H1 (cell line): ENCODE data around the gene ARHGAP42. TPM values are rescaled to one million over a fixed set of nuclear protein-coding genes. Genes with fewer than 3 reads are reported as not detected.

Experiments used
- CTCF ChIA-PET: fragments of 300-600 bp; sonication (Branson Sonifier 250); formaldehyde crosslinking; loops from one replicate; lab custom pipeline; 2021; ENCODE audit not compliant: partially characterized antibody; lab: Charles Lee
- POLR2A ChIA-PET: fragments of 300-600 bp; sonication (Branson Sonifier 250); formaldehyde crosslinking; loops from one replicate; lab custom pipeline; 2021; ENCODE audit warnings: inconsistent platforms; ENCODE audit not compliant: partially characterized antibody; lab: Charles Lee
- DNase-seq, 2 experiments: peaks; one replicate each; pipeline versions ENCODE4 v3.0.0 to v3.0.0-alpha.2; 2010 to 2022; ENCODE audit warnings: low spot score in 2 of 2, low read depth in 1 of 2, mixed read lengths in 1 of 2
- FAIRE-seq: peaks from 2 replicates; lab custom pipeline; 2011; peaks lifted over from hg19 to GRCh38; lab: Jason Lieb, UNC
- H2AFZ ChIP-seq: 2 replicates; pipeline ENCODE4 v1.8.1; 2012; ENCODE audit warnings: low read length, inconsistent platforms
- H2AK5ac ChIP-seq: 2 replicates; pipeline ENCODE4 v1.6.1; 2013; ENCODE audit warnings: low read depth, low read length
- H2BK120ac ChIP-seq: replicated peaks from 2 replicates; pipeline ENCODE3; 2013; ENCODE audit warnings: low read depth, low read length, inconsistent platforms
- H2BK12ac ChIP-seq: 2 replicates; pipeline ENCODE4 v1.6.1; 2013; ENCODE audit warnings: low read depth, low read length
- H2BK15ac ChIP-seq: 2 replicates; pipeline ENCODE4 v1.6.1; 2013; ENCODE audit warnings: low read length
- H2BK20ac ChIP-seq: 2 replicates; pipeline ENCODE4 v1.6.1; 2013; ENCODE audit warnings: low read length
- H2BK5ac ChIP-seq: 2 replicates; pipeline ENCODE4 v1.6.1; 2013; ENCODE audit warnings: low read depth, low read length
- H3K14ac ChIP-seq: 2 replicates; pipeline ENCODE4 v1.6.1; 2013; ENCODE audit warnings: inconsistent platforms; ENCODE audit not compliant: insufficient read length
- H3K18ac ChIP-seq: 2 replicates; pipeline ENCODE4 v1.6.1; 2013; ENCODE audit warnings: low read length; ENCODE audit errors: extremely low read depth
- H3K23ac ChIP-seq: 2 replicates; pipeline ENCODE4 v1.6.1; 2013; ENCODE audit warnings: inconsistent platforms; ENCODE audit not compliant: insufficient read length
- H3K23me2 ChIP-seq: 2 replicates; pipeline ENCODE4 v1.6.1; 2013; ENCODE audit warnings: low read depth, low read length
- H3K27ac ChIP-seq: 2 replicates; pipeline ENCODE4 v1.6.1; 2011; ENCODE audit warnings: low read depth, low read length, inconsistent platforms
- H3K27me3 ChIP-seq, 4 experiments: replicated peaks in 1 of 4; 1 replicate in 1 of 4; 2 replicates in 3 of 4; pipeline versions ENCODE4 v1.6.1 to v1.8.1; 2011 to 2013; ENCODE audit warnings: low read length in 3 of 4, mild to moderate bottlenecking in 3 of 4, inconsistent platforms in 2 of 4, mixed read lengths in 2 of 4, moderate library complexity in 1 of 4; ENCODE audit not compliant: control insufficient read depth in 3 of 4, insufficient read depth in 3 of 4; ENCODE audit errors: extremely low read depth in 1 of 4
- H3K36me3 ChIP-seq, 4 experiments: 2 replicates each; pipeline versions ENCODE4 v1.6.1 to v1.8.1; 2011 to 2013; ENCODE audit warnings: mild to moderate bottlenecking in 4 of 4, low read length in 3 of 4, moderate library complexity in 2 of 4, control low read depth in 1 of 4, inconsistent platforms in 1 of 4; ENCODE audit not compliant: insufficient read depth in 4 of 4, control insufficient read depth in 2 of 4
- H3K4ac ChIP-seq: replicated peaks from 2 replicates; pipeline ENCODE3; 2013; ENCODE audit warnings: low read length, low read depth, mixed read lengths, inconsistent platforms; ENCODE audit not compliant: insufficient read length
- H3K4me1 ChIP-seq, 4 experiments: replicated peaks in 1 of 4; 1 replicate in 1 of 4; 2 replicates in 3 of 4; pipeline versions ENCODE4 v1.6.1 to v1.8.1; 2011 to 2013; ENCODE audit warnings: low read length in 3 of 4, inconsistent platforms in 2 of 4, mixed read lengths in 1 of 4; ENCODE audit not compliant: insufficient read depth in 4 of 4, control insufficient read depth in 3 of 4
- H3K4me2 ChIP-seq, 2 experiments: 2 replicates each; pipeline versions ENCODE4 v1.6.1 to v1.8.1; 2011 to 2013; ENCODE audit warnings: low read depth in 2 of 2, low read length in 2 of 2, control low read depth in 1 of 2, inconsistent platforms in 1 of 2, mild to moderate bottlenecking in 1 of 2; ENCODE audit not compliant: insufficient read depth in 1 of 2
- H3K4me3 ChIP-seq, 4 experiments: fragments of 200-600, 300-600 bp in 1 of 4; sonication (generic), shearing (Covaris generic), sonication (Bioruptor Twin) in 1 of 4; 2 replicates each; pipeline versions ENCODE4 v1.5.1 to v1.8.1; 2011 to 2016; ENCODE audit warnings: low read length in 4 of 4, low read depth in 3 of 4, control low read depth in 2 of 4, inconsistent platforms in 2 of 4, mild to moderate bottlenecking in 2 of 4, mixed read lengths in 1 of 4, moderate library complexity in 1 of 4; ENCODE audit not compliant: insufficient read depth in 2 of 4; ENCODE audit errors: extremely low read depth in 1 of 4
- H3K56ac ChIP-seq: replicated peaks from 2 replicates; pipeline ENCODE3; 2013; ENCODE audit warnings: low read depth, mild to moderate bottlenecking, mixed read lengths, low read length, inconsistent platforms; ENCODE audit not compliant: insufficient read length
- H3K79me1 ChIP-seq: 2 replicates; pipeline ENCODE4 v1.6.1; 2013; ENCODE audit warnings: low read depth, low read length, control low read depth
- H3K79me2 ChIP-seq, 2 experiments: 2 replicates each; pipeline versions ENCODE4 v1.6.1 to v1.8.1; 2012 to 2013; ENCODE audit warnings: low read length in 2 of 2, mild to moderate bottlenecking in 2 of 2, inconsistent platforms in 1 of 2; ENCODE audit not compliant: insufficient read depth in 2 of 2, control insufficient read depth in 1 of 2
- H3K9ac ChIP-seq, 4 experiments: replicated peaks in 1 of 4; 1 replicate in 1 of 4; 2 replicates in 3 of 4; pipeline versions ENCODE4 v1.6.1 to v1.8.1; 2011 to 2013; ENCODE audit warnings: low read depth in 3 of 4, low read length in 3 of 4, control low read depth in 2 of 4, mild to moderate bottlenecking in 2 of 4, moderate library complexity in 2 of 4, inconsistent platforms in 1 of 4; ENCODE audit errors: extremely low read depth in 1 of 4
- H3K9me3 ChIP-seq, 2 experiments: 2 replicates each; pipeline versions ENCODE4 v1.6.1 to v1.8.1; 2012 to 2013; ENCODE audit warnings: mild to moderate bottlenecking in 2 of 2, moderate library complexity in 2 of 2, control low read depth in 1 of 2, inconsistent platforms in 1 of 2, low read depth in 1 of 2, low read length in 1 of 2, mixed read lengths in 1 of 2; ENCODE audit not compliant: insufficient read depth in 2 of 2
- H4K20me1 ChIP-seq, 2 experiments: replicated peaks in 1 of 2; 2 replicates each; pipeline versions ENCODE3 to v1.8.1; 2011 to 2013; ENCODE audit warnings: inconsistent platforms in 2 of 2, low read length in 2 of 2, mild to moderate bottlenecking in 1 of 2; ENCODE audit not compliant: insufficient read depth in 2 of 2, control insufficient read depth in 1 of 2
- H4K5ac ChIP-seq: 2 replicates; pipeline ENCODE4 v1.6.1; 2013; ENCODE audit warnings: low read length, low read depth, mixed read lengths, inconsistent platforms; ENCODE audit not compliant: insufficient read length
- H4K8ac ChIP-seq: 2 replicates; pipeline ENCODE4 v1.8.0; 2013; ENCODE audit warnings: mild to moderate bottlenecking, moderate library complexity, low read length, inconsistent platforms; ENCODE audit not compliant: insufficient read depth; ENCODE audit errors: extremely low read depth
- H4K91ac ChIP-seq: replicated peaks from 2 replicates; pipeline ENCODE3; 2013; ENCODE audit warnings: low read length, mixed read lengths, inconsistent platforms; ENCODE audit not compliant: insufficient read length
- ASH2L ChIP-seq: fragments of 200-600, 300-600 bp; sonication (generic); IDR thresholded peaks from one replicate; pipeline ENCODE4 v1.7.1; 2017; ENCODE audit warnings: low read length
- CEBPB ChIP-seq: IDR thresholded peaks from 2 replicates; pipeline ENCODE4 v1.6.1; 2012; ENCODE audit warnings: low read depth, low read length
- CHD1 ChIP-seq: IDR thresholded peaks from 2 replicates; pipeline ENCODE4 v1.6.1; 2012; ENCODE audit warnings: low read depth, low read length, improper control_type of control experiment
- CTBP2 ChIP-seq: IDR thresholded peaks from 2 replicates; pipeline ENCODE4 v1.7.0; 2011; ENCODE audit warnings: borderline replicate concordance, mild to moderate bottlenecking, moderate library complexity, mixed read lengths, low read length; ENCODE audit not compliant: insufficient read depth, insufficient read length
- EGR1 ChIP-seq: IDR thresholded peaks from 2 replicates; pipeline ENCODE4 v1.6.1; 2011; ENCODE audit warnings: low read depth, low read length, borderline replicate concordance
- FOSL1 ChIP-seq: IDR thresholded peaks from 2 replicates; pipeline ENCODE4 v1.6.1; 2011; ENCODE audit warnings: mild to moderate bottlenecking, low read depth, low read length, moderate library complexity; ENCODE audit not compliant: insufficient read depth
- HDAC2 ChIP-seq, 2 experiments: fragments of 300-600 bp in 1 of 2; sonication (generic) in 1 of 2; IDR thresholded peaks; 2 replicates each; pipeline ENCODE4 v1.6.1; 2011 to 2012; ENCODE audit warnings: low read depth in 2 of 2, low read length in 2 of 2, mild to moderate bottlenecking in 2 of 2, moderate library complexity in 2 of 2, borderline replicate concordance in 1 of 2, inconsistent platforms in 1 of 2
- JUN ChIP-seq: IDR thresholded peaks from 2 replicates; pipeline ENCODE4 v1.6.1; 2011; ENCODE audit warnings: low read depth, mild to moderate bottlenecking, improper control_type of control experiment, low read length
- SIX5 ChIP-seq: IDR thresholded peaks from 2 replicates; pipeline ENCODE4 v1.6.1; 2011; ENCODE audit warnings: mild to moderate bottlenecking, low read depth, low read length
- TAF1 ChIP-seq: IDR thresholded peaks from 2 replicates; pipeline ENCODE4 v1.6.1; 2011; ENCODE audit warnings: mild to moderate bottlenecking, low read depth, low read length
- YY1 ChIP-seq: IDR thresholded peaks from 2 replicates; pipeline ENCODE4 v1.6.1; 2011; ENCODE audit warnings: low read depth, mild to moderate bottlenecking, low read length
- ZNF274 ChIP-seq: IDR thresholded peaks from 2 replicates; pipeline ENCODE4 v1.7.0; 2012; ENCODE audit warnings: low read length, borderline replicate concordance; ENCODE audit errors: extremely low read depth
- WGBS, 2 experiments: shearing (Covaris generic) in 1 of 2; methylation state at CpG; one replicate each; pipeline versions ENCODE4 v1.1.6 to v1.1.7; 2013 to 2015; ENCODE audit warnings: low lambda C conversion rate in 2 of 2, mixed read lengths in 2 of 2, inconsistent platforms in 1 of 2, low coverage in 1 of 2, missing lambda C conversion rate in 1 of 2; ENCODE audit not compliant: insufficient replicate concordance in 2 of 2, insufficient coverage in 1 of 2, insufficient read length in 1 of 2; ENCODE audit errors: extremely low coverage in 1 of 2, missing lambda C conversion rate in 1 of 2; 5-methylcytosine and 5-hydroxymethylcytosine counted together
- polyA plus RNA-seq, 7 experiments: library from polyadenylated mRNA; depleted of rRNA in 3 of 7; stranded (reverse) in 5 of 7; unstranded in 2 of 7; fragments of >200 nt in 5 of 7; fragments of 200-250 nt in 2 of 7; gene quantifications; 1 replicate in 5 of 7; 2 replicates in 1 of 7; 4 replicates in 1 of 7; pipeline versions ENCODE4 v1.2.1 to v1.2.3, GENCODE V29; 2011 to 2013; ENCODE audit warnings: missing spikeins in 2 of 7, mixed read lengths in 2 of 7
- total RNA-seq: library from RNA; stranded (reverse); fragmentation: NEBNext Ultra II Directional; extraction: Animal tissue kit (Norgen Biotek cat#: 25700); gene quantifications from 2 replicates; pipeline ENCODE4 v1.2.1, GENCODE V29; 2021
- TF ChIP-seq, protein P1 (sequence below): IDR thresholded peaks from 2 replicates; pipeline ENCODE4 v1.6.1; 2012; ENCODE audit warnings: inconsistent platforms
- TF ChIP-seq, protein P2 (sequence below): IDR thresholded peaks from 2 replicates; pipeline ENCODE4 v1.6.1; 2011; ENCODE audit warnings: low read length, improper control_type of control experiment

Gene ARHGAP42
- total and polyA plus RNA-seq, 2 of the 8 experiments (the other 6 are each of a cell fraction or from before 2014, with no cell fraction given), result 22.2 to 33.5 TPM

DNA sequence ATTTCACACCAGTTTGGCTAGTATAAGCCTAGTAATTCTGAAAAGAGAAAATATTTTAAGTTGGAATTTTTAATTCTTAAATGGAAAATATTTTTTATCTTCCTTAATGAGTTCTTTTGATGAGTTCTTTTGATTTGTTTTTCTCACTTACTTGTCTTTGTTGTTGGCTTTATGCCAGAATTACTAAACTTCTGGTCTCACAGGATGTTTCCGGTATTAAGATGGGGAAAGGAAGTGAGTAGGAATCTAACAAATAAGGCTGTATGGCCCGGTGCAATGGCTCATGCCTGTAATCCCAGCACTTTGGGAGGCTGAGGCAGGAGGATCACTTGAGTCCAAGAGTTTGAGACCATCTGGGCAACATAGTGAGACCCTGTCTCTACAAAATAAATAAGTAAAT lies 106.4 kb downstream of the ARHGAP42 start:
- Histone ChIP-seq H2AK5ac (no peak overlapping the region), H3K9me3 (no peaks in the 10 kb centered on the region), H3K23me2 (no peaks in the 10 kb centered on the region), H3K36me3 (peaks cover 0 to 4% (median 1%) of the 10 kb centered on the region in 4 experiments; a peak in 3 of 8 replicates), H3K56ac (no peak overlapping the region), H3K4ac (no peak overlapping the region), H3K23ac (no peak overlapping the region), H2BK20ac (no peak overlapping the region), H3K4me3 (no peak overlapping the region), H3K27ac (no peak overlapping the region), H2BK120ac (no peak overlapping the region), H2BK12ac (no peak overlapping the region), H3K4me2 (no peak overlapping the region), H3K4me1 (peaks cover 0 to 13% (median 7%) of the 10 kb centered on the region in 4 experiments; a peak in 4 of 7 replicates), H3K79me1 (no peaks in the 10 kb centered on the region; the same call in 1 of the 2 replicates), H2BK15ac (no peak overlapping the region), H3K27me3 (no peaks in the 10 kb centered on the region), H2AFZ (no peak overlapping the region), H3K9ac (no peak overlapping the region), H4K91ac (no peak overlapping the region), H4K5ac (peak overlapping the region; percentile 15), H4K20me1 (no peaks in the 10 kb centered on the region), H3K79me2 (peaks cover 0 to 43% of the 10 kb centered on the region in 2 experiments; a peak in 2 of 4 replicates), H3K14ac (no peak overlapping the region), H4K8ac (no peak overlapping the region), H3K18ac (no peak overlapping the region), H2BK5ac (no peak overlapping the region)
- ChIA-PET CTCF (no interaction called here), POLR2A (no interaction called here)
- DNase-seq, result no peak
- WGBS, 2 experiments, result 100% methylated on average over 2 of the region's 2 CpGs; no CpG with 5 or more reads in 1 of the 2 experiments
- FAIRE-seq, result no peak
- TF ChIP-seq SIX5 (no peak), CHD1 (no peak), CTBP2 (no peak), ZNF274 (no peak), TAF1 (no peak), ASH2L (no peak), CEBPB (no peak), FOSL1 (no peak), EGR1 (no peak), YY1 (no peak), HDAC2 (IDR thresholded peaks at IDR 0.05; ENCODE audit: borderline replicate concordance in 1 of 2, low read depth in 2 of 2, low read length in 2 of 2) (no peak), JUN (no peak)
- TF ChIP-seq, protein P1, sequence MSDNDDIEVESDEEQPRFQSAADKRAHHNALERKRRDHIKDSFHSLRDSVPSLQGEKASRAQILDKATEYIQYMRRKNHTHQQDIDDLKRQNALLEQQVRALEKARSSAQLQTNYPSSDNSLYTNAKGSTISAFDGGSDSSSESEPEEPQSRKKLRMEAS, result no peak
- TF ChIP-seq, protein P2, sequence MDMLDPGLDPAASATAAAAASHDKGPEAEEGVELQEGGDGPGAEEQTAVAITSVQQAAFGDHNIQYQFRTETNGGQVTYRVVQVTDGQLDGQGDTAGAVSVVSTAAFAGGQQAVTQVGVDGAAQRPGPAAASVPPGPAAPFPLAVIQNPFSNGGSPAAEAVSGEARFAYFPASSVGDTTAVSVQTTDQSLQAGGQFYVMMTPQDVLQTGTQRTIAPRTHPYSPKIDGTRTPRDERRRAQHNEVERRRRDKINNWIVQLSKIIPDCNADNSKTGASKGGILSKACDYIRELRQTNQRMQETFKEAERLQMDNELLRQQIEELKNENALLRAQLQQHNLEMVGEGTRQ, result no peak
